Naive thymus-derived CD8-positive, alpha-beta T cell (primary cell): Measurements from ENCODE around the gene DOHH. TPM values are rescaled to one million over a fixed set of nuclear protein-coding genes. Genes with fewer than 3 reads are reported as not detected.

Source experiments
- ATAC-seq, 2 donors: fragments of 150-1000 bp; cut with Tn5 transposase in 1 of 2; sonication (Bioruptor Pico), chemical (Tn5 transposase) in 1 of 2; 1 replicate in 1 of 2; 2 replicates in 1 of 2; pipeline ENCODE4 v1.10.0; 2021; ENCODE audit warnings: mild to moderate bottlenecking in 2 of 2, moderate library complexity in 2 of 2
- POLR2A ChIA-PET: fragments of 350-600 bp; sonication (Branson Sonifier 250); formaldehyde crosslinking; loops from one replicate; lab custom pipeline; 2021; ENCODE audit warnings: antibody characterized with exemption; lab: Charles Lee
- DNase-seq, 10 donors: peaks; one replicate each; pipeline versions ENCODE4 v3.0.0 to v3.0.0-alpha.2; 2020 to 2022
- H3K27ac Mint-ChIP-seq, 10 donors: one replicate each; pipeline ENCODE4 v1.8.0; 2020 to 2022; ENCODE audit warnings: mild to moderate bottlenecking in 10 of 10, mixed read lengths in 10 of 10, moderate library complexity in 4 of 10, inconsistent platforms in 1 of 10
- H3K27me3 Mint-ChIP-seq, 5 donors: one replicate each; pipeline ENCODE4 v1.8.0; 2021 to 2022; ENCODE audit warnings: mixed read lengths in 5 of 5
- H3K36me3 Mint-ChIP-seq, 3 donors: one replicate each; pipeline ENCODE4 v1.8.0; 2020 to 2022; ENCODE audit warnings: mixed read lengths in 3 of 3, mild to moderate bottlenecking in 2 of 3, inconsistent platforms in 1 of 3
- H3K4me1 Mint-ChIP-seq, 4 donors: one replicate each; pipeline ENCODE4 v1.8.0; 2021 to 2022; ENCODE audit warnings: mixed read lengths in 4 of 4
- H3K4me3 Mint-ChIP-seq, 10 donors: one replicate each; pipeline ENCODE4 v1.8.0; 2020 to 2022; ENCODE audit warnings: mild to moderate bottlenecking in 10 of 10, mixed read lengths in 10 of 10, moderate library complexity in 6 of 10, inconsistent platforms in 1 of 10
- H3K9me3 Mint-ChIP-seq, 9 donors: one replicate each; pipeline ENCODE4 v1.8.0; 2020 to 2022; ENCODE audit warnings: mixed read lengths in 9 of 9, mild to moderate bottlenecking in 3 of 9, inconsistent platforms in 1 of 9, moderate library complexity in 1 of 9
- polyA plus RNA-seq, 3 donors: library from polyadenylated mRNA; unstranded; fragments of 300-500 nt; fragmentation: Illumina TruSeq; gene quantifications; one replicate each; pipeline ENCODE4 v1.2.3, GENCODE V29; 2021
- total RNA-seq, 8 experiments: library from RNA in 2 of 8; stranded (reverse) in 2 of 8; gene quantifications; one replicate each; pipeline ENCODE4 v1.2.3 and lab custom pipeline; 2021 to 2026

The DOHH gene
- total and polyA plus RNA-seq, 5 experiments from 2014 or later, result 6.5 to 15.5 (median 6.9) TPM

DNA sequence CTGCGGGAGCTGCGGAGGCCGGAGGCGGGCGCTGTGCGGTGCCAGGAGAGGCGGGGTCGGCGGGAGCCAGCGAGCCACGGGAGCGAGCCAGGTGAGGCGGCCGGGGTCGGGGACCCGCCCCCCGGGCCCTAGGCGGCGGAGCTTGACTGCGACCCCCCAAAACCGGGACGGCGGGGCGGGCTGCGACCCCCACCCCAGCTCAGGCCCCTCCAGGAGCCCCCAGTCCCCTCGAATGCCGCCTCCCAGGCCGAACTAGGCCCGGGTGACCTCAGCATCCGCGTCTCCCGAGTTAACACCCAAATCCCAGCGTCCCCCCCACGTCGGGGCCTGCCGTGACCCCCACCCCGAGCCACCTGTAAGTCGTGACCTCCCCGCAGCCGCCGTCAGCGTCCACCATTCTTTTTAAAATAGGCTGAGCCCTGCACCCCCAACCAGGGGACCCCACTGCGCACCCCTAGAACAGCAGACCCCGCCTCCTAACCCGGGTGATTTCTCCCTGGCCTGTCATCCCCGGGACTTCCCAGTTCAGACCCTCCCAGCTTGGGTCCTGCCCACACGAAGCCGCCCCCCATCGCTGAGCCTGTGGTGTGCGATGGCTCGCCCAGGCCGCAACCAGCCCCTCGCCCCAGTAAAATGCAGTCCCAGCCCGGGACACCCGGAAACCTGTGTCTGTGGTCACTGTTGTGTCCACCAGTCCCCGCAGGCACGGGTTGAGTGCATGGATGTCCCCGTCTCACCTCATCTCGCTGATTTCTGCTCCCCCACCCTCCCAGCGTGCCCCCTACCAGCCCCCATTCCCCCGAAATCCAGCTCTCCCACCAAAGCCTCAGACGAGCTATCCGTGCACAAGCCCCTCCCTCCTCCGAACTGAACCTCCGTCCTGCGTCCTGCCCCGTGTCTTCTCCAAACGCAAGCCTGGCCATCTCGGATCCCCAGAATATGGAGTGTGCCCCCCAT is 6.2 kb upstream of the DOHH start:
- Mint-ChIP-seq H3K36me3 (peaks cover 0 to 17% (median 0%) of the 10 kb centered on the region in 3 donors), H3K27me3 (no peaks in the 10 kb centered on the region), H3K4me3 (peak overlapping the region; percentile 80 to 95 (median 88)), H3K9me3 (no peaks in the 10 kb centered on the region), H3K4me1 (peaks cover 20 to 54% (median 46%) of the 10 kb centered on the region in 4 donors), H3K27ac (peak overlapping the region; percentile 43 to 95 (median 90))
- DNase-seq (peak in 7 of 10 donors; percentile 19 to 70 (median 33)), ATAC-seq (peak in 1 of 2 donors; percentile 4)
- POLR2A ChIA-PET, result interaction anchor here (0.9 to 2.3 kb wide), 6 partner anchors 10 to 256 kb away, joined by 3 to 17 read pairs (median 4); partner anchors contain the start of genes MFSD12 and MRPL54

DNA sequence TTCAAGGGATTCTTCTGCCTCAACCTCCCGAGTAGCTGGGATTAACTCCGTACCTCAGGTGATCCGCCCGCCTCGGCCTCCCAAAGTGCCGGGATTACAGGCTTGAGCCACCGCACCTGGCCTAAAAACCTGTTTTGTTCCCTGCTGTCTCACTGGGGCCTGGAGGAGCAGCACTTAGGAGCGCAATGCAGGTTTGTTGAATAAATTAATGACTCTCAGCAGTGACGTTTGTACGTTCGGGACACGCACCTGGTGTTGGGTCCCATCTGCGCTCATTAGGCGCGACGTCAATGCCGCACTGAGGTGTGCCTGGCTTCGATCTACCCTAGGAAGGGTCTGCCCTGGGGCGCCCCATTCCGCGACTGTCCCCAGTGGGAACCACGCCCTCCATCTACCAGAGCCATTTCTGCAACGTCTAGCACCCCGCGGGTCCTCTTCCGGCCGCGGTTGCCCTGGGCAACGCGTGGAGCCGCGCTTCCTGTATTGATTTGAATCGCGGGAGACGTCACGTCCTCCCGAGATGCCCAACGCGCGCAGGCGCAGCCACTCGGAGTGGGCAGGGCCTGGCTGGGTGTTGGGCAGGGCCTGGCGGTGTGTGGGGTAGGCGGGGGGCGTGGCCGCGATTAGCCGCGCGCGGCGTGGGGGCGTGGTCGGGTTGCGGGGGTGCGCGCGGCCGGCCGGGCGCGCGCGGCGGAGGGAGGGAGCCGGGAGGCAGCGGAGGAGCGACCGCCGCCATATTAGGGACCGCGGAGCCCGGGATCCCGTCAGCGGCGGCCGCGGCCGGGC is 5.3 kb upstream of the DOHH start, which contains the start of gene FZR1:
Gene FZR1, plus strand, starts transcription at position 714 of the 786 bp plus-strand sequence. CDS start 16,679 bp downstream, outside the sequence.
- Mint-ChIP-seq H3K4me3 (peak within 1 kb of the TSS; percentile 80 to 99 (median 94)), H3K9me3 (no peaks in the 10 kb centered on the region), H3K36me3 (peaks cover 0 to 17% (median 0%) of the 10 kb centered on the region in 3 donors), H3K27ac (peak within 1 kb of the TSS; percentile 95 to 100 (median 99)), H3K4me1 (peaks cover 23 to 55% (median 47%) of the 10 kb centered on the region in 4 donors), H3K27me3 (no peaks in the 10 kb centered on the region)
- POLR2A ChIA-PET, result interaction anchor here (0.7 to 2.3 kb wide), 9 partner anchors 11 to 1163 kb away, joined by 3 to 17 read pairs (median 3); partner anchors contain the start of genes MFSD12 and MRPL54
- peak; percentile 95 to 100 (median 100) for DNase-seq
- peak; percentile 85 to 91 for ATAC-seq

DNA sequence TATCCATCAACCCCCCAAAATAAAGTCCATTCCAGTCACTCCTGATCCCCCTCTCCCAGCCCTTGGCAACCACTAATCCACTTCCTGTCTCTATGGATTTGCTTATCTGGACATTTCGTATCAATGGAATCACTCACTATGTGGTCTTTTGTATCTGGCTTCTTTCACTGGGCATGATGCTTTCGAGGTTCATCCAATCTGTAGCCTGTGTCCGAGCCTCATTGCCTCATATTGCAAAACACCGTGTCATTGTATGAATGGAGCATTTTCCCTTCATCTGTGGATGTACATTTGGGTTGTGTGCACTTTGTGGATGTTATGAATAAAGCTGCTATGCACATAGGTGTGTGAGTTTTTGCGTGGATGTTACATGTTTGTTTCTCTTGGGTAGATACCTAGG is 4.3 kb upstream of the DOHH start:
- POLR2A ChIA-PET, result interaction anchor here (0.7 to 0.8 kb wide), 2 partner anchors 183 to 1164 kb away, joined by 3 to 5 read pairs; no protein-coding TSS in a partner anchor
- H3K4me3 Mint-ChIP-seq, result peak overlapping the region in 9 of 10 donors; percentile 52 to 99 (median 80)
- ATAC-seq, result no peak
- H3K27ac Mint-ChIP-seq, result peak overlapping the region; percentile 19 to 100 (median 97)
- H3K36me3 Mint-ChIP-seq, result peaks cover 0 to 15% (median 0%) of the 10 kb centered on the region in 3 donors
- H3K4me1 Mint-ChIP-seq, result peaks cover 21 to 54% (median 46%) of the 10 kb centered on the region in 4 donors
- no peaks in the 10 kb centered on the region for H3K9me3 Mint-ChIP-seq
- no peaks in the 10 kb centered on the region for H3K27me3 Mint-ChIP-seq
- DNase-seq, result no peak

DNA sequence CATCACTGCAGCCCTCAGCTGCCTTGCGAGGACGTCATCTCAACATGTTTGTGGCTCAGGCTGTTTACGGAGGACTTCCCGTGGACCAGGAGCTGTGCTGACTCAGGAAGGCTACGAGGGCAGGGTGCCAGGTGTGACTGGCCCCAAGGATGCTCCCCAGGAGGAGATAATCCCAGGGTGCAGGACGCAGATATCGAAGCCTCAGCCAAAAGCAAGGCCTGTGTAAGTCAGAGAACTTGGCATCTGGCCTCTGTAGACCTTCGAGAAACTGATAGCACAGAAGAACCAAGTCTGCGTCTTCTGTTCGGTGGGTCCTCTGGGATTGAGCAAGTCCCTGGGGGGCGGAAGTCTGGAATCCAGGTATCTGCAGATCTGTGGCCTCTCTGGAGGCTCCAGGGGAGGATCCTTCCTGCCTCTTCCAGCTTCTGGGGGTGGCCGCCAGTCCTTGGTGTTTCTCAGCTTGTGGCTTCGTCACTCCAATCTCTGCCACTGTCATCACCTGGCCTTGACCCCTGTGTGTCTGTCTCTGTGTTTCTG is 2.6 kb upstream of the DOHH start:
- Mint-ChIP-seq H3K27me3 (no peaks in the 10 kb centered on the region), H3K4me1 (peaks cover 18 to 46% (median 39%) of the 10 kb centered on the region in 4 donors), H3K4me3 (no peak overlapping the region), H3K27ac (peak overlapping the region in 4 of 10 donors; percentile 53 to 95 (median 76)), H3K36me3 (peaks cover 0 to 2% (median 0%) of the 10 kb centered on the region in 3 donors), H3K9me3 (no peaks in the 10 kb centered on the region)
- POLR2A ChIA-PET, result no interaction called here
- DNase-seq, result no peak
- no peak for ATAC-seq

DNA sequence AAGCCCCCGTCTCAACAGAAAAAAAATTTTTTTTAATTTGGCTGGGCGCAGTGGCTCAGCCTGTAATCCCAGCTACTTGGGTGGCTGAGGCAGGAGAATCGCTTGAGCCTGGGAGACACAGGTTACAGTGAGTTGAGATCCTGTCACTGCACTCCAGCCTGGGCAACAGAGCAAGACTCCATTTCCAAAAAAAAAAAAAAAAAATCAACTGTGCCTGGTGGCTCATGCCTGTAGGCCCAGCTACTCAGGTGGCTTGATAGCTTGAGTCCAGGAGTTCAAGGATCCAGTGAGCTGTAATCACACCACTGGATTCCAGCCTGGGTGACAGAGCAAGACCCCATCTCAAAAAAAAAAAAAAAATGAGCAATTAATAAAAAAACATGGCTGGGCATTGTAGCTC is 1.3 kb upstream of the DOHH start:
- Mint-ChIP-seq H3K27ac (peak overlapping the region in 1 of 10 donors; percentile 29), H3K4me1 (peaks cover 18 to 45% (median 36%) of the 10 kb centered on the region in 4 donors), H3K36me3 (peaks cover 0 to 10% (median 4%) of the 10 kb centered on the region in 3 donors), H3K9me3 (no peaks in the 10 kb centered on the region), H3K27me3 (no peaks in the 10 kb centered on the region), H3K4me3 (peak overlapping the region in 1 of 10 donors; percentile 56)
- no peak for ATAC-seq
- POLR2A ChIA-PET, result interaction anchor here (0.6 kb wide), 1 partner anchor 715 kb away, joined by 3 read pairs; no protein-coding TSS in a partner anchor
- DNase-seq, result no peak

DNA sequence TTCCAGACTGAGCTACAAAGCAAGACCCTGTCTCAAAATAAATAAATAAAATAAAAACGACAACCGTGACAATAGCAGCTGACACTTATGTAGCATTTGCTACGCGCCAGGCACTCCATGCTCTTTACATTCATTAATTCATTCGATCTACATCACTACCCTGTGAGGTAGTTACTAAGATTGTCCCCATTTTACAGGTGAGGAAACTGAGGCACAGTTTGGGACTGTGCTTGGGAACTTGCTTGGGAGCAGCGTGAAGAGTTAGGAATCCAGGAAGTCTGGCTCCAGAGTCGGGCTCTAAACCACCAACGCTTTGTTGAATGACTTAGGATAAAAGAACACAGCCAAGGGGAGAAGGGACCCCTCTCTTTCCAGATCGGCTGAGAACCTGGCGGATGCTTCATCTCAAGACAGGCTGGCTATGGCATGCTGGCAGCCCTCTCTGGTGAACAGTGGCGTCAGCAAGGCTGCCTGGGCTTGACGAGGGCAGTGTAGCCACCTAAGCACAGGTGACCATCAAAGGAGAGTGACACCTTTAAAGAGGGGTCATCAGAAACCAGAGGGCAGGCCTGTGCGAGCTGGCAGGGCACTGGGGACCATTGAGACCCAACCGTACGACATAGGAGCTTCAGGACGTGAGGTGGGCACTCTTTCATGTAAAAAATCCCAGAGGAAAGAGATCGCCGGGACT is 591 bp downstream of the DOHH start:
- no peak for ATAC-seq
- peaks cover 0 to 23% (median 5%) of the 10 kb centered on the region in 3 donors for H3K36me3 Mint-ChIP-seq
- H3K4me1 Mint-ChIP-seq, result peaks cover 16 to 39% (median 29%) of the 10 kb centered on the region in 4 donors
- peak overlapping the region; percentile 88 to 97 (median 92) for H3K4me3 Mint-ChIP-seq
- no peaks in the 10 kb centered on the region for H3K9me3 Mint-ChIP-seq
- POLR2A ChIA-PET, result interaction anchor here (0.6 to 1.0 kb wide), 8 partner anchors 17 to 967 kb away, joined by 3 to 6 read pairs (median 3); partner anchors contain the start of gene S1PR4
- peak overlapping the region; percentile 96 to 99 (median 98) for H3K27ac Mint-ChIP-seq
- DNase-seq, result peak in 1 of 10 donors; percentile 1
- no peaks in the 10 kb centered on the region for H3K27me3 Mint-ChIP-seq

DNA sequence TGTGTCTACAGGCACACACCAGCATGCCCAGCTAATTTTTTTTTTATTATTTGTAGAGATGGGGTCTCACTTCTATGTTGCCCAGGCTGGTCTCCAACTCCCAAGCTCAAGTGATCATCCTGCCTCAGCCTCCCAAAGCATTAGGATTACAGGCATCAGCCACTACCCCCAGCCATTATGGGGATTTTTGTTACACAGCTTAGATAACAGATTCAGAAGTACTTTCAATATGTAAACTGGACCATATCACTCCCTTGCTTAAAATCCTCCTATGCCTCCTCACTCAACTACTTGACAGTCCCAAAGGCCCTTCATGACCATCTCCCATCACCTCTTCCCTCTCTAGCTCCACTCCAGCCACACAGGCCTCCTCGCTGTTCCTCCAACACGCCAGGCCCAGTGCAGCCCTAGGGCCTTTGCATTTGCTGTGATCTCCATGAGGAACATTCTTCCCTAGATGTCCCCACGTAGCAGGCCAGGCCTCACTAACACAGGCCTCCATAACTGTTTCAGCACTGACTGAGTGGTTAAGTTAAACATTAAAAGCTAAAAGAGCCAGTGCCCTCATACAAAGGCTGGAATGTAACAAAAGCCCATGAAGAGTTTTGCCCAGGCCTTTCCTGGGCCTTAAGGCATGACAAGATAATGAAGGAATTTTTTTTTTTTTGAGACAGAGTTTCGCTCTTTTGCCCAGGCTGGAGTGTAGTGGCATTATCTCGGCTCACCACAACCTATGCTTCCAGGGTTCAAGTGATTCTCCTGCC is 2.5 kb downstream of the DOHH start:
- ATAC-seq (no peak), DNase-seq (no peak)
- Mint-ChIP-seq H3K4me1 (peaks cover 13 to 44% (median 26%) of the 10 kb centered on the region in 4 donors), H3K4me3 (peak overlapping the region in 7 of 10 donors; percentile 3 to 72 (median 22)), H3K36me3 (peaks cover 0 to 35% (median 5%) of the 10 kb centered on the region in 3 donors), H3K9me3 (no peaks in the 10 kb centered on the region), H3K27ac (peak overlapping the region in 2 of 10 donors; percentile 41 to 46), H3K27me3 (no peaks in the 10 kb centered on the region)
- POLR2A ChIA-PET, result interaction anchor here (0.7 kb wide), 2 partner anchors 54 to 127 kb away, joined by 3 to 5 read pairs; no protein-coding TSS in a partner anchor

DNA sequence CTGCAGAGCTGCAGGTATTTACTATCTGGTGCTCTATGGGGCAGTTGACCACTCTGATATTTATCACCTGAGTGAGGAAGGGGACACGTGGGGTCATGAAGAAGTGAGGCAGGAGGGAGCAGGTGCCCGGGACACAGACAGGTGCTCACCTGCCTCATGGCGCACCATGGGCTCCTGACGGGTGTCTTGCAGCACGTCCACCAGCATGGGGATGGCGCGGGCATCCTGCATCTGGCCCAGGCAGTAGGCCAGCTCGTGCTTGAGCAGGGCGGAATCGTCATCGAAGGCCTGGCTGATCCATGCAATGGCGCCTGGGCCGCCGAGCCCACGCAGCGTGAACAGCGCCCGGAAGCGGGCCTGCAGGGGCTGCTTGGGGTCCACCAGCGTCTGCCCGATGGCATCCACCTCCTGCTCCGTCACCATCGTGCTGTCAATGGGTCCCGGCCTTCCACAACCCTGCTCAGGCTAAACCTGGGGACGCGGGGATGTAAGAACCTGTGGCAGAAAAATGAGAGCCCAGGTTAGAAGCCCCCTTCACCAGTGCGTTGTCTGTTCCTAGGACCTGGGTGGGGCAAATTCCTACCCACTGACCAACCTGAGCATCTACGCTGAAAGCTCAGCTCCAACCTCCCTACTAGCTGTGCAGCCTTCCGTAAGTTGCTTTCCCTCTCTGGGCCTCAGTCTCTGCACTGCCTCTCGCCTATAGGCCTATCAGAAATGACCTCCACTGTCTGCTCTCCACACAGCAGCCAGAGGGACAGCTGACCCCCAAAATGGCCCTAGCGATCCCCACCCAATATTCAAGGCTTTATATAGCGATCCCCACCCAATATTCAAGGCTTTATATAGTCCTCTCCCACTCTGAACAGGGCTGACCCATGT is 3.8 kb downstream of the DOHH start:
- no peak for DNase-seq
- POLR2A ChIA-PET, result interaction anchor here (0.5 to 0.6 kb wide), 2 partner anchors 279 to 967 kb away, joined by 3 to 6 read pairs; no protein-coding TSS in a partner anchor

DNA sequence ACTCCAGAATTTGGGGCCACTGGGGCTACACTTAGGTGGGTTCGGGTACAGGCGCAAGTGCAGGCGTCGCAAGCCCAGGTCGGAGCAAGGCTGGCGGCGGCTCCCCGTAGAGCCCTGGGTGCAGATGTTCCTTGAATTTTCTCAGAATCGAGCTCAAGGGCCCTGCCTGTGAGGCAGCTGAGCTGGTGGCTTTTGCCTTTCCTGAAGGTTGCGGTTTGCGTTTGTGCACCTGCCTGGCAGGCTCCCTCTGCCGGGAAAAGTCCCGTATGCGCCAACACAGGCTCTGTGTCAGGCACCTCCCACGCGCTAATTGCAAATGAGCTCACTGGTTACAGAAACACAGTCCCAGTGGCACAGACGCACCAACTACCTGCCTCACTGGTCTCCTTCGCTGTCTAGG is 5.9 kb downstream of the DOHH start:
- POLR2A ChIA-PET, result interaction anchor here (0.5 kb wide), 1 partner anchor 14 kb away, joined by 4 read pairs; no protein-coding TSS in a partner anchor
- peak overlapping the region in 4 of 10 donors; percentile 25 to 80 (median 38) for H3K27ac Mint-ChIP-seq
- peaks cover 8 to 31% (median 15%) of the 10 kb centered on the region in 4 donors for H3K4me1 Mint-ChIP-seq
- ATAC-seq, result peak; percentile 60 to 67
- H3K27me3 Mint-ChIP-seq, result no peaks in the 10 kb centered on the region
- peaks cover 0 to 41% (median 8%) of the 10 kb centered on the region in 3 donors for H3K36me3 Mint-ChIP-seq
- peak overlapping the region in 3 of 10 donors; percentile 6 to 37 (median 34) for H3K4me3 Mint-ChIP-seq
- DNase-seq, result peak in 2 of 10 donors; percentile 21 to 40
- H3K9me3 Mint-ChIP-seq, result no peaks in the 10 kb centered on the region

More for the DNA sequence above, 3.8 kb downstream of the DOHH start:
- Mint-ChIP-seq H3K4me3 (peak overlapping the region in 1 of 10 donors; percentile 55), H3K27me3 (no peaks in the 10 kb centered on the region), H3K9me3 (no peaks in the 10 kb centered on the region), H3K36me3 (peaks cover 0 to 39% (median 8%) of the 10 kb centered on the region in 3 donors), H3K27ac (peak overlapping the region in 3 of 10 donors; percentile 9 to 19 (median 16)), H3K4me1 (peaks cover 13 to 44% (median 27%) of the 10 kb centered on the region in 4 donors)
- no peak for ATAC-seq
